Effector memory CD4-positive, alpha-beta T cell (primary cell): ENCODE results near the gene OR9Q1.
"Not testable (repeated sequence)": the region's sequence is repeated elsewhere in the genome, so short reads cannot be mapped to it uniquely, and the experiment has no call there.

ENCODE experiments used
- DNase-seq, 3 donors: peaks; one replicate each; pipeline ENCODE4 v3.0.0-alpha.2; 2020
- H3K27ac ChIP-seq: 2 replicates; pipeline ENCODE4 v1.7.0; 2013; ENCODE audit warnings: mild to moderate bottlenecking, low read length, moderate library complexity; ENCODE audit not compliant: insufficient read depth, poor library complexity, severe bottlenecking
- H3K27me3 ChIP-seq: replicated peaks from 2 replicates; pipeline ENCODE4 v1.7.0; 2013; ENCODE audit warnings: mild to moderate bottlenecking, low read length; ENCODE audit not compliant: insufficient read depth, control insufficient read depth, poor library complexity, severe bottlenecking
- H3K36me3 ChIP-seq: 2 replicates; pipeline ENCODE4 v1.7.0; 2013; ENCODE audit warnings: mild to moderate bottlenecking, low read length, moderate library complexity; ENCODE audit not compliant: control insufficient read depth, insufficient read depth
- H3K4me1 ChIP-seq: 2 replicates; pipeline ENCODE4 v1.7.0; 2013; ENCODE audit warnings: low read length, mild to moderate bottlenecking; ENCODE audit not compliant: control insufficient read depth, insufficient read depth, poor library complexity, severe bottlenecking
- H3K4me3 ChIP-seq: 2 replicates; pipeline ENCODE4 v1.7.0; 2013; ENCODE audit warnings: low read length, low read depth, mild to moderate bottlenecking; ENCODE audit not compliant: insufficient read depth, poor library complexity, severe bottlenecking
- H3K9me3 ChIP-seq: 2 replicates; pipeline ENCODE4 v1.7.0; 2013; ENCODE audit warnings: mild to moderate bottlenecking, low read length, moderate library complexity; ENCODE audit not compliant: control insufficient read depth

The OR9Q1 gene

GRCh38 chr11:58204042-58204441 lies 180.4 kb downstream of the OR9Q1 start, which contains the start of gene OR1S2:
Gene OR1S2, minus strand, starts transcription at chr11:58204142. Its CDS starts 0 bp downstream, at chr11:58204142.
- Histone ChIP-seq H3K36me3 (no peaks in the 10 kb centered on the region), H3K27me3 (no peaks in the 10 kb centered on the region), H3K4me3 (no peak within 1 kb of the TSS), H3K9me3 (no peaks in the 10 kb centered on the region), H3K27ac (no peak within 1 kb of the TSS), H3K4me1 (no peaks in the 10 kb centered on the region)
- DNase-seq, result no peak

- H3K9me3 ChIP-seq, H3K4me1 ChIP-seq, H3K27ac ChIP-seq, DNase-seq, H3K27me3 ChIP-seq, H3K36me3 ChIP-seq, H3K4me3 ChIP-seq: not testable (repeated sequence)
These were observed 188.7 kb downstream of the OR9Q1 start, which contains the start of gene OR1S1 for GRCh38 chr11:58212420-58212819. Gene OR1S1, plus strand, starts transcription at chr11:58212720.

- DNase-seq, result no peak
- H3K4me3 ChIP-seq, result no peak overlapping the region
- H3K27me3 ChIP-seq, result no peaks in the 10 kb centered on the region
- H3K4me1 ChIP-seq, result no peaks in the 10 kb centered on the region
- no peak overlapping the region for H3K27ac ChIP-seq
- no peaks in the 10 kb centered on the region for H3K9me3 ChIP-seq
- H3K36me3 ChIP-seq, result no peaks in the 10 kb centered on the region
These were observed 192.8 kb downstream of the OR9Q1 start for GRCh38 chr11:58216476-58216875.

- H3K4me3 ChIP-seq, result no peak overlapping the region
- H3K27ac ChIP-seq, result no peak overlapping the region
- no peaks in the 10 kb centered on the region for H3K4me1 ChIP-seq
- H3K9me3 ChIP-seq, result no peaks in the 10 kb centered on the region
- no peaks in the 10 kb centered on the region for H3K27me3 ChIP-seq
- no peaks in the 10 kb centered on the region for H3K36me3 ChIP-seq
- DNase-seq, result no peak
These were observed 199.0 kb downstream of the OR9Q1 start for GRCh38 chr11:58222721-58223120.

GRCh38 chr11:58227956-58228615 lies 204.4 kb downstream of the OR9Q1 start:
- H3K4me1 ChIP-seq, result no peaks in the 10 kb centered on the region
- no peaks in the 10 kb centered on the region for H3K27me3 ChIP-seq
- no peaks in the 10 kb centered on the region for H3K36me3 ChIP-seq
- no peak overlapping the region for H3K27ac ChIP-seq
- H3K9me3 ChIP-seq, result no peaks in the 10 kb centered on the region
- H3K4me3 ChIP-seq, result no peak overlapping the region
- no peak for DNase-seq
